Neural cell (in vitro differentiated cells): ENCODE results near the gene FKBP1A. TPM values are rescaled to one million over a fixed set of nuclear protein-coding genes. Genes with fewer than 3 reads are reported as not detected.
A peak's percentile ranks its signal among the peaks of the same experiment; 100 is the strongest.

Experiments used
- H2AFZ ChIP-seq: fragments of 200-600, 300-800 bp; sonication (generic), shearing (Covaris generic); 2 replicates; pipeline ENCODE4 v1.6.0; 2014; ENCODE audit warnings: low read depth, mild to moderate bottlenecking, antibody characterized with exemption, low read length, moderate library complexity
- H3F3A ChIP-seq: fragments of 200-600 bp; shearing (Covaris generic); 2 replicates; pipeline ENCODE4 v1.6.1; 2016; ENCODE audit warnings: mild to moderate bottlenecking, moderate library complexity, mixed read lengths, antibody characterized with exemption, low read length; ENCODE audit not compliant: insufficient read depth, poor library complexity, severe bottlenecking
- H3K27ac ChIP-seq: fragments of 200-600, 300-800 bp; sonication (generic), shearing (Covaris generic); 2 replicates; pipeline ENCODE4 v1.5.1; 2014; ENCODE audit warnings: mild to moderate bottlenecking, low read length, moderate library complexity
- H3K27me3 ChIP-seq: fragments of 300-800, 200-600 bp; sonication (generic), shearing (Covaris generic); 2 replicates; pipeline ENCODE4 v1.6.0; 2014; ENCODE audit warnings: mild to moderate bottlenecking, low read depth, low read length, moderate library complexity; ENCODE audit not compliant: insufficient read depth
- H3K36me3 ChIP-seq: fragments of 300-800, 200-600 bp; sonication (generic), shearing (Covaris generic); 2 replicates; pipeline ENCODE4 v1.5.1; 2014; ENCODE audit warnings: mild to moderate bottlenecking, antibody characterized with exemption, low read length, moderate library complexity; ENCODE audit not compliant: insufficient read depth
- H3K4me2 ChIP-seq: fragments of 300-800, 200-600 bp; sonication (generic), shearing (Covaris generic); 2 replicates; pipeline ENCODE4 v1.6.0; 2014; ENCODE audit warnings: mild to moderate bottlenecking, low read length
- H3K4me3 ChIP-seq: fragments of 300-800, 200-600 bp; sonication (generic), shearing (Covaris generic); 2 replicates; pipeline ENCODE4 v1.5.1; 2014; ENCODE audit warnings: mild to moderate bottlenecking, low read length, moderate library complexity
- H3K79me2 ChIP-seq: fragments of 200-600 bp; shearing (Covaris generic); replicated peaks from 2 replicates; pipeline ENCODE4 v1.6.0; 2014; ENCODE audit warnings: mild to moderate bottlenecking, low read length, moderate library complexity; ENCODE audit not compliant: insufficient read depth
- H3K9ac ChIP-seq: fragments of 300-800, 200-600 bp; sonication (generic), shearing (Covaris generic); 2 replicates; pipeline ENCODE4 v1.6.1; 2016; ENCODE audit warnings: mild to moderate bottlenecking, low read length, mixed read lengths
- H3K9me2 ChIP-seq: fragments of 200-600 bp; shearing (Covaris generic); 2 replicates; pipeline ENCODE4 v1.6.1; 2016; ENCODE audit warnings: mild to moderate bottlenecking, low read length, mixed read lengths; ENCODE audit not compliant: insufficient read depth
- H3K9me3 ChIP-seq: fragments of 200-600, 300-800 bp; sonication (generic), shearing (Covaris generic); 2 replicates; pipeline ENCODE4 v1.6.1; 2016; ENCODE audit warnings: mild to moderate bottlenecking, mixed run types, low read length, moderate library complexity, mixed read lengths
- H4K20me1 ChIP-seq: fragments of 200-600 bp; shearing (Covaris generic); 2 replicates; pipeline ENCODE4 v1.6.1; 2016; ENCODE audit warnings: mild to moderate bottlenecking, mixed run types; ENCODE audit not compliant: insufficient read depth
- EP300 ChIP-seq: fragments of 450-650 bp; conservative IDR thresholded peaks from 2 replicates; pipeline ENCODE4 v1.6.1; 2014; ENCODE audit warnings: antibody characterized with exemption, mild to moderate bottlenecking, moderate library complexity; ENCODE audit not compliant: poor library complexity, severe bottlenecking
- EZH2 ChIP-seq: fragments of 200-600, 300-800 bp; shearing (Covaris generic), sonication (generic); IDR thresholded peaks from 2 replicates; pipeline ENCODE4 v1.6.1; 2014; ENCODE audit warnings: antibody characterized with exemption, low read length, borderline replicate concordance, mild to moderate bottlenecking; ENCODE audit not compliant: insufficient read depth, poor library complexity, severe bottlenecking
- MXI1 ChIP-seq: fragments of 450-650 bp; conservative IDR thresholded peaks from 2 replicates; pipeline ENCODE4 v1.6.1; 2014; ENCODE audit warnings: antibody characterized with exemption, mild to moderate bottlenecking; ENCODE audit not compliant: poor library complexity, severe bottlenecking
- POLR2AphosphoS5 ChIP-seq: IDR thresholded peaks from 2 replicates; pipeline ENCODE4 v1.6.1; 2012
- RAD21 ChIP-seq: fragments of 450-650 bp; conservative IDR thresholded peaks from 2 replicates; pipeline ENCODE4 v1.6.1; 2014; ENCODE audit warnings: antibody characterized with exemption, mild to moderate bottlenecking, moderate library complexity
- SMC3 ChIP-seq: fragments of 450-650 bp; conservative IDR thresholded peaks from 2 replicates; pipeline ENCODE4 v1.6.1; 2014; ENCODE audit warnings: antibody characterized with exemption, mild to moderate bottlenecking, moderate library complexity; ENCODE audit not compliant: poor library complexity
- TAF1 ChIP-seq: IDR thresholded peaks from 2 replicates; pipeline ENCODE4 v1.6.1; 2012; ENCODE audit warnings: low read depth
- polyA plus RNA-seq: library from polyadenylated mRNA; depleted of rRNA; stranded (reverse); fragments of >200 nt; gene quantifications from 2 replicates; pipeline ENCODE4 v1.2.3, GENCODE V29; 2014
- TF ChIP-seq, protein P1 (sequence below): IDR thresholded peaks from 2 replicates; pipeline ENCODE4 v1.6.1; 2012; ENCODE audit warnings: borderline replicate concordance
- TF ChIP-seq, protein P2 (sequence below): fragments of 450-650 bp; IDR thresholded peaks from 2 replicates; pipeline ENCODE4 v1.5.1; 2014; ENCODE audit warnings: antibody characterized with exemption, mild to moderate bottlenecking, moderate library complexity; ENCODE audit not compliant: poor library complexity, severe bottlenecking

The FKBP1A gene
- polyA plus RNA-seq, 1 donor from 2014 or later, result 150 TPM

DNA sequence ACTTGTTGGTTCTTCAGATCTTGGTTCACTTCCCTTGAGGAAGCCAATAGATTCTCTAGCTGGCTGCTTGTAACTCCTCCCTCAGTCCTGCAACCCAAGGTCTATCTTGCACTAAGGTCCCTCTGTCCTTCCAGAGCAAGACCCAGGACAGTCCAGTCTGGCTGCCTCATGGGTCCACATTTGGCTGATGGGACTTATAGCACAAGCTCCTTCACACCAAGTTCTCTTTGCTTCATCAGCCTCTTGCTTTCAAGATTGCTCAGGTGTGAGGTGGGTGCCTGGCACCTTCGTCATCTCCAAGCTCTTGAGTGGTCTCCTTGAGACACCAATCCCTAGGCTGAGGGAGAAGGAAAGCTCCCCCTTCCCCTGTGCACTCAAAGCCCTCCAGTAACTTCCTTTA lies 45.5 kb upstream of the FKBP1A start:
- TF ChIP-seq POLR2AphosphoS5 (no peak), MXI1 (no peak)
- no peak overlapping the region for H3K4me3 ChIP-seq
- H4K20me1 ChIP-seq, result no peaks in the 10 kb centered on the region
- H3K9me2 ChIP-seq, result no peaks in the 10 kb centered on the region
- no peaks in the 10 kb centered on the region for H3F3A ChIP-seq
- H3K9me3 ChIP-seq, result peaks cover 5% of the 10 kb centered on the region
- no peaks in the 10 kb centered on the region for H3K36me3 ChIP-seq
- H2AFZ ChIP-seq, result no peak overlapping the region
- H3K27ac ChIP-seq, result no peak overlapping the region
- H3K79me2 ChIP-seq, result no peaks in the 10 kb centered on the region
- no peak overlapping the region for H3K9ac ChIP-seq
- no peak overlapping the region for H3K4me2 ChIP-seq
- H3K27me3 ChIP-seq, result no peaks in the 10 kb centered on the region

DNA sequence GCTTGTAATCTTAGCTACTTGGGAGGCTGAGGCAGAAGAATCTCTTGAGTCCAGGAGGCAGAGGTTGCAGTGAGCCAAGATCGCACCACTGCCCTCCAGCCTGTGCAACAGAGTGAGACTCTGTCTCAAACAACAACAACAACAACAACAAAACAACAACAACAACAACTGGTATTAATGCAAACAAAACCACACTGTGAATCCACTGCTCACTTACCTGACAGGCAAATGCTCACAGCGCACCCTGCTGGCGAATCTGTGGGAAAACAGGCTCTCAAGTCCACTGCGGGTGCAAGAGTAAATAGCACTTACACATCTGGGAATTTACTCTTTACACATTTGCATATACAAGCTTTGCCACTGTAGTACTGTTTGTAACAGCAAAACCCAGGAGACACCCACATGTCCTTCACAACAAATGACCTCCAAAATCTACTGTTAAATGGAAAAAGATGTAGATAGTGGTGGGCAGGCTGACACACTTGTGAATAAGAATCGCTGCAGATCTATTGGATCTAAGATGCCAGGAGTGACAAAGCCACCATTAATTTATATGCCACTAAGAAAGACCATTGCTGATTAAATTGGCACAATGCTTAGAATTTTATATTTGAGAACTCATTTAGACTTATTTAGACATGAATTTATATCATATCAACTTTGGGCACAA lies 44.5 kb upstream of the FKBP1A start:
- Histone ChIP-seq H3K36me3 (no peaks in the 10 kb centered on the region), H3K9me3 (peaks cover 5% of the 10 kb centered on the region)

More for the DNA sequence above, 44.5 kb upstream of the FKBP1A start:
- TF ChIP-seq EZH2 (no peak), SMC3 (peak; percentile 69), POLR2AphosphoS5 (no peak), RAD21 (peak; percentile 65), MXI1 (no peak), EP300 (no peak), TAF1 (no peak)
- TF ChIP-seq, protein P1, sequence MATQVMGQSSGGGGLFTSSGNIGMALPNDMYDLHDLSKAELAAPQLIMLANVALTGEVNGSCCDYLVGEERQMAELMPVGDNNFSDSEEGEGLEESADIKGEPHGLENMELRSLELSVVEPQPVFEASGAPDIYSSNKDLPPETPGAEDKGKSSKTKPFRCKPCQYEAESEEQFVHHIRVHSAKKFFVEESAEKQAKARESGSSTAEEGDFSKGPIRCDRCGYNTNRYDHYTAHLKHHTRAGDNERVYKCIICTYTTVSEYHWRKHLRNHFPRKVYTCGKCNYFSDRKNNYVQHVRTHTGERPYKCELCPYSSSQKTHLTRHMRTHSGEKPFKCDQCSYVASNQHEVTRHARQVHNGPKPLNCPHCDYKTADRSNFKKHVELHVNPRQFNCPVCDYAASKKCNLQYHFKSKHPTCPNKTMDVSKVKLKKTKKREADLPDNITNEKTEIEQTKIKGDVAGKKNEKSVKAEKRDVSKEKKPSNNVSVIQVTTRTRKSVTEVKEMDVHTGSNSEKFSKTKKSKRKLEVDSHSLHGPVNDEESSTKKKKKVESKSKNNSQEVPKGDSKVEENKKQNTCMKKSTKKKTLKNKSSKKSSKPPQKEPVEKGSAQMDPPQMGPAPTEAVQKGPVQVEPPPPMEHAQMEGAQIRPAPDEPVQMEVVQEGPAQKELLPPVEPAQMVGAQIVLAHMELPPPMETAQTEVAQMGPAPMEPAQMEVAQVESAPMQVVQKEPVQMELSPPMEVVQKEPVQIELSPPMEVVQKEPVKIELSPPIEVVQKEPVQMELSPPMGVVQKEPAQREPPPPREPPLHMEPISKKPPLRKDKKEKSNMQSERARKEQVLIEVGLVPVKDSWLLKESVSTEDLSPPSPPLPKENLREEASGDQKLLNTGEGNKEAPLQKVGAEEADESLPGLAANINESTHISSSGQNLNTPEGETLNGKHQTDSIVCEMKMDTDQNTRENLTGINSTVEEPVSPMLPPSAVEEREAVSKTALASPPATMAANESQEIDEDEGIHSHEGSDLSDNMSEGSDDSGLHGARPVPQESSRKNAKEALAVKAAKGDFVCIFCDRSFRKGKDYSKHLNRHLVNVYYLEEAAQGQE, result no peak
- TF ChIP-seq, protein P2, sequence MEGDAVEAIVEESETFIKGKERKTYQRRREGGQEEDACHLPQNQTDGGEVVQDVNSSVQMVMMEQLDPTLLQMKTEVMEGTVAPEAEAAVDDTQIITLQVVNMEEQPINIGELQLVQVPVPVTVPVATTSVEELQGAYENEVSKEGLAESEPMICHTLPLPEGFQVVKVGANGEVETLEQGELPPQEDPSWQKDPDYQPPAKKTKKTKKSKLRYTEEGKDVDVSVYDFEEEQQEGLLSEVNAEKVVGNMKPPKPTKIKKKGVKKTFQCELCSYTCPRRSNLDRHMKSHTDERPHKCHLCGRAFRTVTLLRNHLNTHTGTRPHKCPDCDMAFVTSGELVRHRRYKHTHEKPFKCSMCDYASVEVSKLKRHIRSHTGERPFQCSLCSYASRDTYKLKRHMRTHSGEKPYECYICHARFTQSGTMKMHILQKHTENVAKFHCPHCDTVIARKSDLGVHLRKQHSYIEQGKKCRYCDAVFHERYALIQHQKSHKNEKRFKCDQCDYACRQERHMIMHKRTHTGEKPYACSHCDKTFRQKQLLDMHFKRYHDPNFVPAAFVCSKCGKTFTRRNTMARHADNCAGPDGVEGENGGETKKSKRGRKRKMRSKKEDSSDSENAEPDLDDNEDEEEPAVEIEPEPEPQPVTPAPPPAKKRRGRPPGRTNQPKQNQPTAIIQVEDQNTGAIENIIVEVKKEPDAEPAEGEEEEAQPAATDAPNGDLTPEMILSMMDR, result peak; percentile 71
- no peak overlapping the region for H2AFZ ChIP-seq
- no peak overlapping the region for H3K4me2 ChIP-seq
- H4K20me1 ChIP-seq, result no peaks in the 10 kb centered on the region
- no peaks in the 10 kb centered on the region for H3K9me2 ChIP-seq
- no peaks in the 10 kb centered on the region for H3K27me3 ChIP-seq
- no peaks in the 10 kb centered on the region for H3F3A ChIP-seq
- H3K27ac ChIP-seq, result no peak overlapping the region
- no peak overlapping the region for H3K9ac ChIP-seq
- no peak overlapping the region for H3K4me3 ChIP-seq
- no peaks in the 10 kb centered on the region for H3K79me2 ChIP-seq
